Neural progenitor cell (in vitro differentiated cells): ENCODE measurements around the gene AHCY. TPM values are rescaled to one million over a fixed set of nuclear protein-coding genes. Genes with fewer than 3 reads are reported as not detected.
A peak's percentile ranks its signal among the peaks of the same experiment; 100 is the strongest.
"Not testable (repeated sequence)": the region's sequence is repeated elsewhere in the genome, so short reads cannot be mapped to it uniquely, and the experiment has no call there.

Experiments used
- DNase-seq: peaks from one replicate; pipeline ENCODE4 v3.0.0-alpha.2; 2016; ENCODE audit warnings: low spot score
- H2AFZ ChIP-seq: fragments of 200-600 bp; sonication (generic); replicated peaks from 2 replicates; pipeline ENCODE4 v1.6.1; 2016; ENCODE audit warnings: antibody characterized with exemption
- H3F3A ChIP-seq: fragments of 200-600 bp; sonication (generic); 2 replicates; pipeline ENCODE4 v1.6.1; 2016; ENCODE audit warnings: antibody characterized with exemption, low read depth
- H3K27ac ChIP-seq: fragments of 200-600 bp; sonication (generic); 2 replicates; pipeline ENCODE4 v1.5.1; 2016; ENCODE audit warnings: mild to moderate bottlenecking
- H3K27me3 ChIP-seq: fragments of 200-600 bp; sonication (generic); 2 replicates; pipeline ENCODE4 v1.6.1; 2016; ENCODE audit warnings: mild to moderate bottlenecking, moderate library complexity
- H3K36me3 ChIP-seq: fragments of 200-600 bp; sonication (generic); 2 replicates; pipeline ENCODE4 v1.5.1; 2016
- H3K4me1 ChIP-seq: fragments of 200-600 bp; sonication (generic); 2 replicates; pipeline ENCODE4 v1.6.1; 2016; ENCODE audit warnings: mixed run types
- H3K4me2 ChIP-seq: fragments of 200-600 bp; sonication (generic); 2 replicates; pipeline ENCODE4 v1.6.1; 2016
- H3K4me3 ChIP-seq: fragments of 200-600 bp; sonication (generic); 2 replicates; pipeline ENCODE4 v1.5.1; 2016
- H3K79me2 ChIP-seq: fragments of 200-600 bp; sonication (generic); 2 replicates; pipeline ENCODE4 v1.6.1; 2016; ENCODE audit warnings: low read depth
- H3K9ac ChIP-seq: fragments of 200-600 bp; sonication (generic); 2 replicates; pipeline ENCODE4 v1.6.1; 2016
- H3K9me3 ChIP-seq: fragments of 200-600 bp; sonication (generic); 2 replicates; pipeline ENCODE4 v1.5.1; 2016; ENCODE audit warnings: low read depth
- H4K20me1 ChIP-seq: fragments of 200-600 bp; sonication (generic); 2 replicates; pipeline ENCODE4 v1.6.1; 2016; ENCODE audit warnings: low read depth
- H3K27ac Mint-ChIP-seq: 3 replicates; pipeline ENCODE4 v1.8.0; 2021; ENCODE audit warnings: mixed read lengths
- H3K27me3 Mint-ChIP-seq: 2 replicates; pipeline ENCODE4 v1.8.0; 2022; ENCODE audit warnings: low read depth, mild to moderate bottlenecking, inconsistent platforms, moderate library complexity, mixed read lengths; ENCODE audit not compliant: insufficient read depth
- H3K36me3 Mint-ChIP-seq: 3 replicates; pipeline ENCODE4 v1.8.0; 2021; ENCODE audit warnings: mixed read lengths
- H3K4me1 Mint-ChIP-seq: 3 replicates; pipeline ENCODE4 v1.8.0; 2021; ENCODE audit warnings: mixed read lengths
- H3K4me3 Mint-ChIP-seq: 3 replicates; pipeline ENCODE4 v1.8.0; 2021; ENCODE audit warnings: mild to moderate bottlenecking, moderate library complexity, mixed read lengths
- H3K9me3 Mint-ChIP-seq: 3 replicates; pipeline ENCODE4 v1.8.0; 2020; ENCODE audit warnings: mixed read lengths
- CTCF ChIP-seq: fragments of 200-600 bp; sonication (generic); IDR thresholded peaks from 2 replicates; pipeline ENCODE4 v1.5.1; 2017; ENCODE audit warnings: antibody characterized with exemption, mild to moderate bottlenecking
- EZH2 ChIP-seq: fragments of 200-600 bp; sonication (generic); IDR thresholded peaks from 2 replicates; pipeline ENCODE4 v1.6.1; 2017; ENCODE audit warnings: antibody characterized with exemption, mild to moderate bottlenecking, moderate library complexity
- EZH2phosphoT487 ChIP-seq: fragments of 200-600 bp; sonication (generic); IDR thresholded peaks from 2 replicates; pipeline ENCODE4 v1.6.1; 2017; ENCODE audit warnings: antibody characterized with exemption
- total RNA-seq: library from RNA; depleted of rRNA; stranded (reverse); fragments of >200 nt; gene quantifications from 2 replicates; pipeline ENCODE4 v1.2.3, GENCODE V29; 2015; ENCODE audit warnings: low replicate concordance

AHCY gene
- total RNA-seq, 1 donor from 2014 or later: 184 TPM

- Mint-ChIP-seq H3K27me3 (no peaks in the 10 kb centered on the region), H3K36me3 (no peaks in the 10 kb centered on the region), H3K4me3 (no peak overlapping the region), H3K4me1 (peaks cover 20% of the 10 kb centered on the region), H3K9me3 (no peaks in the 10 kb centered on the region), H3K27ac (no peak overlapping the region)
- Histone ChIP-seq H3K27me3 (peaks cover 5% of the 10 kb centered on the region), H3K4me3 (no peak overlapping the region), H3K79me2 (no peaks in the 10 kb centered on the region), H3K9ac (no peak overlapping the region), H3K4me1 (peaks cover 17% of the 10 kb centered on the region), H3K36me3 (no peaks in the 10 kb centered on the region), H3F3A (peaks cover 9% of the 10 kb centered on the region), H3K27ac (no peak overlapping the region), H3K9me3 (no peaks in the 10 kb centered on the region), H3K4me2 (no peak overlapping the region), H4K20me1 (no peaks in the 10 kb centered on the region), H2AFZ (no peak overlapping the region)
- no peak for TF ChIP-seq EZH2phosphoT487
- TF ChIP-seq EZH2: no peak
- TF ChIP-seq CTCF: no peak
- DNase-seq: no peak
Observed at GRCh38 chr20:34328928-34329677, 25.9 kb upstream of the AHCY start.

GRCh38 chr20:34328207-34328606, 25.1 kb upstream of the AHCY start:
- not testable (repeated sequence) for H3K79me2 ChIP-seq, H3K27me3 Mint-ChIP-seq
- H3K4me1 Mint-ChIP-seq: peaks cover 18% of the 10 kb centered on the region

GRCh38 chr20:34324541-34324940, 21.4 kb upstream of the AHCY start:
- no peaks in the 10 kb centered on the region for H3K36me3 Mint-ChIP-seq
- peak; percentile 49 for DNase-seq
- no peak overlapping the region for H3K4me3 Mint-ChIP-seq
- peaks cover 6% of the 10 kb centered on the region for H3K4me1 ChIP-seq
- H3K27me3 Mint-ChIP-seq: no peaks in the 10 kb centered on the region
- no peaks in the 10 kb centered on the region for H3K79me2 ChIP-seq
- H3K4me1 Mint-ChIP-seq: peaks cover 16% of the 10 kb centered on the region
- H3K27me3 ChIP-seq: peaks cover 5% of the 10 kb centered on the region
- H3F3A ChIP-seq: peaks cover 9% of the 10 kb centered on the region
- no peak overlapping the region for H3K9ac ChIP-seq
- no peak overlapping the region for H3K4me2 ChIP-seq
- TF ChIP-seq EZH2: no peak
- no peak for TF ChIP-seq EZH2phosphoT487
- no peak for TF ChIP-seq CTCF
- H3K27ac Mint-ChIP-seq: peak overlapping the region; percentile 25
- H4K20me1 ChIP-seq: no peaks in the 10 kb centered on the region
- no peaks in the 10 kb centered on the region for H3K9me3 Mint-ChIP-seq
- no peaks in the 10 kb centered on the region for H3K36me3 ChIP-seq
- no peak overlapping the region for H3K27ac ChIP-seq
- H2AFZ ChIP-seq: no peak overlapping the region
- no peaks in the 10 kb centered on the region for H3K9me3 ChIP-seq
- no peak overlapping the region for H3K4me3 ChIP-seq

More at GRCh38 chr20:34328207-34328606, 25.1 kb upstream of the AHCY start:
- H3K27ac Mint-ChIP-seq, DNase-seq, H3K27me3 ChIP-seq, H3K4me3 Mint-ChIP-seq, H3K36me3 Mint-ChIP-seq, H3K4me3 ChIP-seq, H2AFZ ChIP-seq, H3K36me3 ChIP-seq, H4K20me1 ChIP-seq, H3K9ac ChIP-seq, H3K9me3 ChIP-seq, H3K4me2 ChIP-seq, H3K27ac ChIP-seq, H3F3A ChIP-seq, H3K9me3 Mint-ChIP-seq: not testable (repeated sequence)
- peaks cover 17% of the 10 kb centered on the region for H3K4me1 ChIP-seq
